Measurements from ENCODE around the gene PRRG2. TPM values are rescaled to one million over a fixed set of nuclear protein-coding genes. Genes with fewer than 3 reads are reported as not detected.

Gene PRRG2
- total RNA-seq, 2 experiments from 2014 or later, result 1.5 TPM

- intact Hi-C loops (cut with micrococcal nuclease), result no loop called here
- ChIA-PET CTCF (no interaction called here), POLR2A (interaction anchor here (1.3 kb wide), 1 partner anchor 21 kb away, joined by 4 read pairs; no protein-coding TSS in a partner anchor)
- H3K4me1 Mint-ChIP-seq (ENCODE audit: low read depth), result peaks cover 17% of the 10 kb centered on the region
- ATAC-seq (no peak), DNase-seq (no peak)
- no peaks in the 10 kb centered on the region for H3K9me3 Mint-ChIP-seq
- no peaks in the 10 kb centered on the region for H3K27me3 Mint-ChIP-seq
- TF ChIP-seq CTCF (IDR thresholded peaks at IDR 0.05), result no peak
- no peak overlapping the region for H3K4me3 Mint-ChIP-seq
- H3K36me3 Mint-ChIP-seq (ENCODE audit: low read depth), result peaks cover 2% of the 10 kb centered on the region
- H3K27ac Mint-ChIP-seq, result no peak overlapping the region
Measured at GRCh38 chr19:49636233-49636932, 55.3 kb downstream of the PRRG2 start.

GRCh38 chr19:49637821-49638738, 57.0 kb downstream of the PRRG2 start:
- H3K9me3 Mint-ChIP-seq, result no peaks in the 10 kb centered on the region

GRCh38 chr19:49639401-49640112, 58.4 kb downstream of the PRRG2 start:
- CTCF ChIA-PET, result interaction anchor here (1.1 to 2.2 kb wide), 7 partner anchors 9 to 69 kb away, joined by 3 to 12 read pairs (median 5); partner anchors contain the start of gene PRMT1
- no peaks in the 10 kb centered on the region for H3K27me3 Mint-ChIP-seq
- no peak for TF ChIP-seq CTCF (IDR thresholded peaks at IDR 0.05)
- H3K4me1 Mint-ChIP-seq (ENCODE audit: low read depth), result peaks cover 35% of the 10 kb centered on the region
- DNase-seq, result no peak
- POLR2A ChIA-PET, result interaction anchor here (1.3 to 2.1 kb wide), 4 partner anchors 19 to 60 kb away, joined by 3 to 10 read pairs (median 6); partner anchors contain the start of genes BCL2L12, IRF3, NOSIP and PRR12
- intact Hi-C loops (cut with micrococcal nuclease), result loop anchor here (2.0 to 5.0 kb wide), 3 partner anchors 25 to 47 kb away; partner anchors contain the start of genes BCL2L12, IRF3 and PRMT1
- no peak for ATAC-seq
- H3K27ac Mint-ChIP-seq, result peak overlapping the region; percentile 22
- peaks cover 5% of the 10 kb centered on the region for H3K36me3 Mint-ChIP-seq (ENCODE audit: low read depth)
- peak overlapping the region; percentile 92 for H3K4me3 Mint-ChIP-seq
- H3K9me3 Mint-ChIP-seq, result no peaks in the 10 kb centered on the region

More at GRCh38 chr19:49637821-49638738, 57.0 kb downstream of the PRRG2 start:
- intact Hi-C loops (cut with micrococcal nuclease), result no loop called here
- TF ChIP-seq CTCF (IDR thresholded peaks at IDR 0.05), result no peak
- Mint-ChIP-seq H3K4me3 (peak overlapping the region; percentile 18), H3K36me3 (ENCODE audit: low read depth) (peaks cover 2% of the 10 kb centered on the region), H3K27me3 (no peaks in the 10 kb centered on the region), H3K4me1 (ENCODE audit: low read depth) (peaks cover 23% of the 10 kb centered on the region), H3K27ac (no peak overlapping the region)
- ChIA-PET POLR2A (interaction anchor here (1.0 to 1.2 kb wide), 2 partner anchors 23 to 149 kb away, joined by 3 to 4 read pairs; no protein-coding TSS in a partner anchor), CTCF (interaction anchor here (0.8 kb wide), 1 partner anchor 13 kb away, joined by 3 read pairs; no protein-coding TSS in a partner anchor)
- no peak for ATAC-seq
- DNase-seq, result no peak

GRCh38 chr19:49640113-49640898, 59.2 kb downstream of the PRRG2 start, which contains the start of gene RRAS:
Gene RRAS (minus strand): TSS chr19:49640143. CDS start chr19:49640098, 45 bp downstream.
- ATAC-seq (peak; percentile 75), DNase-seq (peak; percentile 100)
- Mint-ChIP-seq H3K9me3 (no peaks in the 10 kb centered on the region), H3K4me1 (ENCODE audit: low read depth) (peaks cover 36% of the 10 kb centered on the region), H3K4me3 (peak within 1 kb of the TSS; percentile 92), H3K27ac (peak within 1 kb of the TSS; percentile 99), H3K27me3 (no peaks in the 10 kb centered on the region), H3K36me3 (ENCODE audit: low read depth) (peaks cover 5% of the 10 kb centered on the region)
- POLR2A ChIA-PET, result interaction anchor here (0.6 to 2.3 kb wide), 12 partner anchors 9 to 172 kb away, joined by 3 to 12 read pairs (median 4); partner anchors contain the start of genes BCL2L12, IRF3, NOSIP and PRMT1
- CTCF ChIA-PET, result interaction anchor here (0.9 to 2.2 kb wide), 11 partner anchors 9 to 167 kb away, joined by 3 to 12 read pairs (median 5); partner anchors contain the start of genes FLT3LG and PRMT1
- intact Hi-C loops (cut with micrococcal nuclease), result loop anchor here (2.0 to 5.0 kb wide), 3 partner anchors 24 to 48 kb away; partner anchors contain the start of genes BCL2L12, IRF3 and PRMT1
- no peak for TF ChIP-seq CTCF (IDR thresholded peaks at IDR 0.05)

Data from activated CD8-positive, alpha-beta T cell treated with anti-CD3 and anti-CD28 coated beads for 36 hours (primary cell).